GM18520 (cell line): ENCODE results near the gene DNAJC18.
"Not testable (repeated sequence)": the region's sequence is repeated elsewhere in the genome, so short reads cannot be mapped to it uniquely, and the experiment has no call there.

Experiments used
- ATAC-seq: cut with Tn5 transposase; IDR thresholded peaks from one replicate; pipeline ENCODE4 v1.9.1; 2021; ENCODE audit not compliant: unreplicated experiment

The DNAJC18 gene

DNA sequence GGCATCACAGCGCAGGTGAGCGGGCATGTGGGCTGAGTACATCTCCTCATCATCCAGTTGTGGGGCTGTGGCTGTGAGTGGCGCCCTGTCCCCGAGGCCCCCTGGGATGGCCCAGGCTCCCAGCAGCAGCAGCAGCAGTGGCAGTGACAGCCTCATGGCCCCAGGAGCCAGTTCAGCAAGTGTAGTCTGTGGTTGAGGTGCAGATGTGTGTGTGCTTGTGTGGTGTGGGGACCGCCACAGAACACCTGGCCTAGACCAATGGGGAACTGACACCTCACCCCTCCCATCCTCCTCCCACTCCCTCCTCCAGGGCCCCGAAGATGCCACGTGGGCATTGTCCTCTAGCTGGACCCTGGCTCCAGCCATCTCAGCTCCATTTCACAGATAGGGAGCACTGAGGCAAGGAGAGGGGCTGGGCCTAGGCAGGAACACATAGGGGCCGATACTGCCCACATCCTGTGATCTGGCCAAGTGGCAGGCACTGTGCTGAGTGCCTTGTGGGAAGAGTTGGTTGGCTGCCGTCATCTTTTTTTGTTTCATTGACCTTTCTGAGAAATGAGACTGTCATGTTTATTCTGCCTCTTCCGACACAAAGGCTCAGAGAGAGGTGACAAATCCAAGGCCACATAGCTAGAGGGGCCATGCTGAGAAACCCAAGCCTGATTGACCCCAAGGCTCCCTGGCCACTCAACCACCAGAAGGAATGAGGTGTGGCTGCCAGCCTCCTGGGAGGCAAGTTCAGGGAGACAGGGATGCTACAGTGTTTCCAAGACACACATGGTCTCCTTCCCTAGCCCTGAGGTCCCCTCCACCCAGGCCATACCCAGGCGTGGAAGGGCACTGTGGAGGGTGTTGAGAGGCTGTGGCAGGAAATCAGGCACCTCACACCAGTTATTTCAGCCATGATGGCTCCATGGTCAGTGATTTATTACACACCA, 49.4 kb downstream of the DNAJC18 start, which contains the start of gene MZB1:
MZB1 (minus strand) TSS at position 213 of the 938 bp plus-strand sequence; CDS start at position 156, 57 bp downstream.
- peak; percentile 32 for ATAC-seq

DNA sequence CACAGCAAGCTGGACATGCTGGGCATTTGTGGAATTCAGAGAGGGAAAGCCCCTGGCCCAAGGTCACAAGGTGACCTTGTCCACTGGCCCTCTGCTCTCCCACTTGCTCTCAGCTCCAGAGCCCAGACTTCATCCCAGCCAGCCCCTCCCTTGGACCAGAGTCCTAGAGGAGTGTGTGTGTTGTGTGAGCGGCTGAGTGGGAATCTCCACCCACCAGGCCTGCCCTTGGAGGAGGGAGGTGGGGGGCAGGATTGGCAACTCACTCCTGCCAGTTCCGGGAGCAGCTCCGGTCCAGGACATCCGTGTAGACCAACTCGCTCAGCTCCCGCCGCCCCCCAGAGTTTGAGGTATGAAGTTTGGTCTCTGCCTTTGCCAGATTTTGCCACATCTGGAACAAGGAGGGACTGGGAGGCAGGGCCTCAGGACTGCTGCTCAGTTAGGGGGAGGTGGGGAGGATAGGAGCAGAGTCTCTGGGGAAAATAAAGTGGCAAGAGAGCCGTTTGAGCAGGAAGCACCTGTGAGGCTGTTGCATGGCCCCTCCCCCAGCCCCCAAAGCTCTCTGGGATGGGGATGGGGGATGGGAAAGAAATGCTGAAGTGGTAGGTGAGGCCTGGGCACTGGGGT, 51.0 kb downstream of the DNAJC18 start:
- no peak for ATAC-seq

- ATAC-seq, result no peak
These were observed 51.6 kb downstream of the DNAJC18 start for GRCh38 chr5:139387611-139388197.

- not testable (repeated sequence) for ATAC-seq
These were observed 52.4 kb downstream of the DNAJC18 start for GRCh38 chr5:139386956-139387355.

DNA sequence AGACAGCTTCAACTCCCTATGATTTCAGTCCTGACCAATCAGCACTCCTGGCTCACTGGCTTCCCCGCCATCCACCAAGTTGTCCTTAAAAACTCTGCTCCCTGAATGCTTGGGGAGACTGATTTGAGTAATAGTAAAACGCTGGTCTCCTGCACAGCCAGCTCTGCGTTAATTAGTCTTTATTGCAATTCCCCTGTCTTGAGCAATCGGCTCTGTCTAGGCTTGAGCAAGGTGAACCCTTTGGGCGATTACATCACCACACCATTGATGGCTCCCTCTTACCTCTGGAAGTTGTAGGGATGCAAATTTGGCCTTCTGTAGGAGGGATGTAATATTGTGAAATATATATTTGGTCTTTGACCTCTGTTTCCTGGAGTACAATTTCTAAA, 53.3 kb downstream of the DNAJC18 start:
- no peak for ATAC-seq

GRCh38 chr5:139385061-139386049, 54.0 kb downstream of the DNAJC18 start:
- no peak for ATAC-seq

DNA sequence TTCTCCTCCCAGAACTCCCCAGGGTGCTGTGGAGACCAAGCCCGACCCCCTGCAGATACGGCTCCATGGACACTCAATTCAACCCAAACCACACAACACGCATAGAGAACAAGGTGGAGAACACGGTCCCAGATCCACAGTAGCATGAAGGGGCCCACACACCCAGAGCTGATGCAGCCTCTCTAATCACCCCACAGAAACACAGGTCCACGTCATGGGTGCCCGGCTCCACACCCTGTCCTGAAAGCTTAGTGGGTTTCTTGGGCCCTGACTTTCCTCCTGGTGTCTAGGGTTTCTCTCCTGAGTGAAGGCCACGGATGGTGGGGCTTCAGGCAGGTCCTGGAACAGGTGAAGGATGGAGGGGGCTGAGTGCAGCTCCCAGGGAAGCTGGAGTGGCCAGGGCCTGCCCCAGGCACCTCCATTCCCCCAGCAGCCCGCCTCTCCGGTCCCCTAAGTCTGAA, 54.7 kb downstream of the DNAJC18 start:
- no peak for ATAC-seq

- no peak for ATAC-seq
These were observed 55.2 kb downstream of the DNAJC18 start for GRCh38 chr5:139383993-139384590.

GRCh38 chr5:139383275-139383992, 55.9 kb downstream of the DNAJC18 start, which contains the start of gene SLC23A1:
TSS of gene SLC23A1 (minus strand) at chr5:139383297. CDS start at chr5:139383253, 44 bp downstream.
- ATAC-seq, result no peak

- ATAC-seq, result no peak
These were observed 56.5 kb downstream of the DNAJC18 start for GRCh38 chr5:139382807-139383206.

DNA sequence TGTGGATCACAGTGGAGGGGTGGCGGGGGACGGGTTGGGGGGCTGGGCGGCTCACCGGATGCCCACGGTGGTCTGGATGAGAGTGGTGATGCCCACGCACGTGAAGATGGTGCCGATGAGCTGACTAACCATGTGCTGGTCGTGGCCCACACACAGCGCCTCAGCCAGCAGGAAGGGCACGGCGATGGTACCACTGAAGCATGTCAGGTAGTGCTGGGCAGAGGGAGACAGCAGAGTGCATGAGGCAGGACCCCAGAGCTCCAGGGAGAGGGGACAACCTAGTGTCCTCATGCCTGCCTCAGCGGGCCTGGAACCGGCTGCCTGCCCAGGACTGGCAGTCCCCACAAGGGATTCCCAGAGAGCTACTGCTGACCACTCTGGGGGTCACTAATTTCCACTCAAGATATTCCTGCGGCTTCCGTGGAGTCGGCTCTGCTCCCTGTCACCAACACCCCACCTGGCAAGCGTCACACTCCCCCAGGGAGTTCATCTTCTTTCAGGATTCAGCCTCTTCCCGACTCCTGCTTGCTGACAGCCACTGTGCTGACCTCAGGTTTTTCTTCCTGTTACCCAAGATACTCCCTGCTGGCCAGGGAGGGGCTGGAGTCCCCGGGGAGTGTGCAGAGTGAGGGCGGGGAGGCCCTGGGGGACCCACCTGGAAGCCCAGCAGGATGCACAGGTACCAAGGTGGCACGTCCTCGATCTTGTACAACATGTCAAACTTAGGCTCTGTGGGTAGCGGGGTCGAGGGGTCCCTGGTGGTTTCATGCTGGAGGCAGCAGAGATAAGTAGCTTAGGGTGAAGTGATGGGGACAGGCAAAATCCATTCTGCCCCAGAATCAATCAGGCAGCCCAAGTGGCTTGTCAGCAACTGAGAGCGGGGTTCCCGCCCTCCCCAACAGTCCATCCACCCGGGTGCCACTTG, 57.2 kb downstream of the DNAJC18 start:
- no peak for ATAC-seq

DNA sequence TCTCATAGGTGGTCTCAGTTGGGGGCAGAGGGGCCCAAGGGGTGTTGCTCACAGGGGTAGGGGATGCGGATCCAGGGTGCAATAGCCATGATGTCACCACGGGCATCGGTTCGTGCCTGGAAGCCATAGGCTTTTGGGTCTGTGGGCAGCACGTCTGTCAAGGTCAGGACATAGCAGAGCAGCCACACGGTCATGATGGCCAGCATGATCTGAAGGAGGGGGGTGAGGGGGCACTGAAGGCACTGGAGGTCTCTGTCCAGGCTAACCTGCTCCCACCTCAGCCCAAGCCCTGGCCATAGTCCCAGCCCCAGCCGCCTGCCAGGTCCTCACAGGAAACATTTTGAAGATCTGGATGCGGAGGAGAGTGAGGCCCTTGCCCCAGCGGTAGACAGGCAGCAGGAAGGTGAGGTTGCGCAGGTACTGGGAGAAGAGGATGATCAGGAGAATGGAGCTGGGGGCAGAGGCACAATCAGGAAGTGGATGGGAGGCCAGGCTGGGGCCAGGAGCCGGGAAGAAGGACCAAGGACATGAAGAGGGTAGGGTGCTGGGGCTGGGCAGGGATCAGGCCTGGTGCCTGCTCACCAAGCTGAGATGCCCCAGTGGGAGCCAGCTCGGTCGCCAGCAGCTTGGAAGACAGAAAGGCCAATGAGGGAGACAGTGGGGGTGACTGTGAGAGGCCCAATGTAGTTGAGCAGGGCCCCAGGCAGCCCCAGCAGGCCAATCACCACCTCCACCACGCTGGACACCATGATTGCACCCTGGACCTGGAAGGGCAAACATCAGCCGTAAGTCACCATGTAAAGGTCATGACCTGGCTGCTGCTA, 59.5 kb downstream of the DNAJC18 start:
- ATAC-seq, result no peak

GRCh38 chr5:139378941-139379361, 60.4 kb downstream of the DNAJC18 start:
- ATAC-seq, result no peak

- no peak for ATAC-seq
These were observed 61.1 kb downstream of the DNAJC18 start for GRCh38 chr5:139378101-139378825.

- no peak for ATAC-seq
These were observed 62.1 kb downstream of the DNAJC18 start for GRCh38 chr5:139377226-139377625.

- ATAC-seq, result no peak
These were observed 63.0 kb downstream of the DNAJC18 start for GRCh38 chr5:139376364-139376763.

GRCh38 chr5:139374909-139375308, 64.4 kb downstream of the DNAJC18 start:
- ATAC-seq, result no peak
